Ramos (cell line): ENCODE measurements around the gene C8A.

ENCODE experiments used
- in situ Hi-C: fragments of 300-500 bp; cut with MboI; formaldehyde crosslinking; loops from one replicate; pipeline ENCODE4 v1.14.3; 2022; ENCODE audit warnings: low sequenced_read_pairs; ENCODE audit not compliant: unreplicated experiment

The C8A gene

GRCh38 chr1:56835657-56836056, 18.9 kb upstream of the C8A start:
- in situ Hi-C loops: loop anchor here (25.0 kb wide), 1 partner anchor 1202 kb away; no protein-coding TSS in a partner anchor

- in situ Hi-C loops: loop anchor here (25.0 kb wide), 1 partner anchor 1201 kb away; no protein-coding TSS in a partner anchor
These were observed 18.2 kb upstream of the C8A start for GRCh38 chr1:56836359-56836758.

GRCh38 chr1:56837244-56837939, 17.2 kb upstream of the C8A start:
- in situ Hi-C loops: loop anchor here (25.0 kb wide), 1 partner anchor 1200 kb away; no protein-coding TSS in a partner anchor

- in situ Hi-C loops: loop anchor here (25.0 kb wide), 1 partner anchor 1199 kb away; no protein-coding TSS in a partner anchor
These were observed 15.8 kb upstream of the C8A start for GRCh38 chr1:56838759-56839158.

GRCh38 chr1:56843544-56843943, 11.1 kb upstream of the C8A start:
- in situ Hi-C loops: loop anchor here (25.0 kb wide), 1 partner anchor 1194 kb away; no protein-coding TSS in a partner anchor

- in situ Hi-C loops: loop anchor here (25.0 kb wide), 1 partner anchor 1193 kb away; no protein-coding TSS in a partner anchor
These were observed 10.0 kb upstream of the C8A start for GRCh38 chr1:56844545-56845136.

GRCh38 chr1:56845343-56845742, 9.3 kb upstream of the C8A start:
- in situ Hi-C loops: loop anchor here (25.0 kb wide), 1 partner anchor 1192 kb away; no protein-coding TSS in a partner anchor

GRCh38 chr1:56849750-56850149, 4.8 kb upstream of the C8A start:
- in situ Hi-C loops: loop anchor here (25.0 kb wide), 1 partner anchor 1188 kb away; no protein-coding TSS in a partner anchor

- in situ Hi-C loops: no loop called here
These were observed 4.2 kb upstream of the C8A start for GRCh38 chr1:56850411-56850810.

GRCh38 chr1:56850922-56851321, 3.7 kb upstream of the C8A start:
- in situ Hi-C loops: no loop called here

GRCh38 chr1:56852476-56852875, 2.1 kb upstream of the C8A start:
- in situ Hi-C loops: no loop called here

- in situ Hi-C loops: no loop called here
These were observed 593 bp downstream of the C8A start for GRCh38 chr1:56855190-56855589.

GRCh38 chr1:56856186-56856585, 1.6 kb downstream of the C8A start:
- in situ Hi-C loops: no loop called here

GRCh38 chr1:56859287-56859686, 4.7 kb downstream of the C8A start:
- in situ Hi-C loops: no loop called here

GRCh38 chr1:56863265-56863992, 8.8 kb downstream of the C8A start:
- in situ Hi-C loops: no loop called here

GRCh38 chr1:56864430-56864829, 9.8 kb downstream of the C8A start:
- in situ Hi-C loops: no loop called here

- in situ Hi-C loops: no loop called here
These were observed 12.1 kb downstream of the C8A start for GRCh38 chr1:56866656-56867055.

- in situ Hi-C loops: no loop called here
These were observed 12.9 kb downstream of the C8A start for GRCh38 chr1:56867491-56867890.

GRCh38 chr1:56868761-56869160, 14.2 kb downstream of the C8A start:
- in situ Hi-C loops: no loop called here

- in situ Hi-C loops: no loop called here
These were observed 18.0 kb downstream of the C8A start for GRCh38 chr1:56872597-56872996.

- in situ Hi-C loops: no loop called here
These were observed 18.6 kb downstream of the C8A start for GRCh38 chr1:56873213-56873612.
